DND-41 (cell line): Measurements from ENCODE around the gene PIM2.

ENCODE experiments used
- CTCF ChIP-seq: IDR thresholded peaks from 2 replicates; pipeline ENCODE4 v1.5.1; 2012; ENCODE audit warnings: borderline replicate concordance, low read length, moderate library complexity, mild to moderate bottlenecking; ENCODE audit not compliant: poor library complexity, severe bottlenecking; ENCODE audit errors: extremely low read depth
- EZH2 ChIP-seq: IDR thresholded peaks from 3 replicates; pipeline ENCODE4 v1.6.1; 2012; ENCODE audit warnings: borderline replicate concordance, low read depth, mild to moderate bottlenecking, moderate library complexity, low read length, inconsistent platforms; ENCODE audit not compliant: severe bottlenecking

- no peak for TF ChIP-seq CTCF
- no peak for TF ChIP-seq EZH2
These were observed 48.2 kb upstream of the PIM2 start for GRCh38 chrX:48966796-48967579.
